H9 (cell line): ENCODE results near the gene DEFB110. TPM values are rescaled to one million over a fixed set of nuclear protein-coding genes. Genes with fewer than 3 reads are reported as not detected.

ENCODE experiments used
- DNase-seq: peaks from one replicate; pipeline ENCODE4 v3.0.0-alpha.2; 2017
- H2AFZ ChIP-seq: one replicate; pipeline ENCODE4 v1.6.1; 2013; ENCODE audit warnings: mild to moderate bottlenecking, low read length, control low read depth, moderate library complexity
- H2AK5ac ChIP-seq: 2 replicates; pipeline ENCODE4 v1.6.1; 2013; ENCODE audit warnings: low read length, control low read depth, mixed read lengths; ENCODE audit not compliant: insufficient read length
- H2BK120ac ChIP-seq: one replicate; pipeline ENCODE4 v1.6.1; 2013; ENCODE audit warnings: low read depth, mild to moderate bottlenecking, low read length, control low read depth, inconsistent platforms; ENCODE audit not compliant: poor library complexity, severe bottlenecking
- H2BK12ac ChIP-seq: 2 replicates; pipeline ENCODE4 v1.6.1; 2013; ENCODE audit warnings: low read length, control low read depth, mixed read lengths, low read depth; ENCODE audit not compliant: insufficient read length
- H2BK15ac ChIP-seq: 2 replicates; pipeline ENCODE4 v1.6.1; 2013; ENCODE audit warnings: low read depth, low read length, control low read depth
- H2BK20ac ChIP-seq: one replicate; pipeline ENCODE4 v1.6.1; 2013; ENCODE audit warnings: low read depth, mild to moderate bottlenecking, low read length, control low read depth, inconsistent platforms; ENCODE audit not compliant: poor library complexity, severe bottlenecking
- H2BK5ac ChIP-seq: 2 replicates; pipeline ENCODE4 v1.6.1; 2013; ENCODE audit warnings: low read length, control low read depth, mixed read lengths; ENCODE audit not compliant: insufficient read length
- H3K14ac ChIP-seq: 2 replicates; pipeline ENCODE4 v1.6.1; 2013; ENCODE audit warnings: low read length, control low read depth; ENCODE audit not compliant: insufficient read depth
- H3K18ac ChIP-seq: 2 replicates; pipeline ENCODE4 v1.6.1; 2013; ENCODE audit warnings: low read depth, mild to moderate bottlenecking, mixed read lengths, low read length, control low read depth; ENCODE audit not compliant: insufficient read length
- H3K23ac ChIP-seq: 2 replicates; pipeline ENCODE4 v1.6.1; 2013; ENCODE audit warnings: low read length, control low read depth, mixed read lengths, low read depth; ENCODE audit not compliant: insufficient read length
- H3K23me2 ChIP-seq: 2 replicates; pipeline ENCODE4 v1.6.1; 2013; ENCODE audit warnings: low read depth, mild to moderate bottlenecking, mixed read lengths, low read length, control low read depth; ENCODE audit not compliant: insufficient read length, poor library complexity, severe bottlenecking
- H3K27ac ChIP-seq: 2 replicates; pipeline ENCODE4 v1.5.1; 2013; ENCODE audit warnings: low read length, control low read depth, mixed read lengths, low read depth; ENCODE audit not compliant: insufficient read length
- H3K27me3 ChIP-seq: 2 replicates; pipeline ENCODE4 v1.6.1; 2013; ENCODE audit warnings: low read length, control low read depth, inconsistent platforms; ENCODE audit not compliant: insufficient read depth
- H3K4ac ChIP-seq: 2 replicates; pipeline ENCODE4 v1.6.1; 2013; ENCODE audit warnings: low read depth, mild to moderate bottlenecking, control low read depth, inconsistent platforms, low read length, moderate library complexity
- H3K4me1 ChIP-seq: 2 replicates; pipeline ENCODE4 v1.6.1; 2013; ENCODE audit warnings: low read length, control low read depth, inconsistent platforms; ENCODE audit not compliant: insufficient read depth
- H3K4me2 ChIP-seq: 2 replicates; pipeline ENCODE4 v1.6.1; 2013; ENCODE audit warnings: low read length, control low read depth, mixed read lengths; ENCODE audit not compliant: insufficient read length, insufficient read depth
- H3K56ac ChIP-seq: 2 replicates; pipeline ENCODE4 v1.6.1; 2013; ENCODE audit warnings: low read depth, mild to moderate bottlenecking, mixed read lengths, low read length, control low read depth; ENCODE audit not compliant: insufficient read length
- H3K79me1 ChIP-seq: 2 replicates; pipeline ENCODE4 v1.6.1; 2013; ENCODE audit warnings: low read depth, mild to moderate bottlenecking, moderate library complexity, low read length, control low read depth, inconsistent platforms; ENCODE audit not compliant: insufficient read depth, poor library complexity, severe bottlenecking
- H3K79me2 ChIP-seq: 2 replicates; pipeline ENCODE4 v1.6.1; 2013; ENCODE audit warnings: low read length, control low read depth, inconsistent platforms; ENCODE audit not compliant: insufficient read depth
- H3K9ac ChIP-seq: 2 replicates; pipeline ENCODE4 v1.6.1; 2013; ENCODE audit warnings: low read length, control low read depth, mixed read lengths; ENCODE audit not compliant: insufficient read length; ENCODE audit errors: extremely low read depth
- H3K9me3 ChIP-seq: one replicate; pipeline ENCODE4 v1.6.1; 2013; ENCODE audit warnings: low read depth, low read length, inconsistent platforms; ENCODE audit not compliant: control insufficient read depth
- H3T11ph ChIP-seq: one replicate; pipeline ENCODE4 v1.6.1; 2013; ENCODE audit warnings: mild to moderate bottlenecking, low read length, control low read depth, inconsistent platforms
- H4K20me1 ChIP-seq: one replicate; pipeline ENCODE4 v1.6.1; 2013; ENCODE audit not compliant: control insufficient read depth, insufficient read length, insufficient read depth
- H4K5ac ChIP-seq: 2 replicates; pipeline ENCODE4 v1.6.1; 2013; ENCODE audit warnings: low read depth, mild to moderate bottlenecking, mixed read lengths, low read length, control low read depth; ENCODE audit not compliant: insufficient read length
- H4K8ac ChIP-seq: replicated peaks from 2 replicates; pipeline ENCODE4 v1.6.1; 2013; ENCODE audit warnings: low read length, control low read depth, mixed read lengths, low read depth; ENCODE audit not compliant: insufficient read length
- H4K91ac ChIP-seq: 2 replicates; pipeline ENCODE4 v1.6.1; 2013; ENCODE audit warnings: low read depth, mild to moderate bottlenecking, moderate library complexity, mixed read lengths, low read length, control low read depth; ENCODE audit not compliant: insufficient read length
- H3K27ac Mint-ChIP-seq, 3 experiments: 2 replicates in 2 of 3; 3 replicates in 1 of 3; pipeline ENCODE4 v1.8.0; 2020 to 2021; ENCODE audit warnings: mixed read lengths in 3 of 3, mild to moderate bottlenecking in 1 of 3, moderate library complexity in 1 of 3
- H3K27me3 Mint-ChIP-seq: 2 replicates; pipeline ENCODE4 v1.8.0; 2021; ENCODE audit warnings: low read depth, mild to moderate bottlenecking, moderate library complexity, mixed read lengths
- H3K36me3 Mint-ChIP-seq, 3 experiments: 2 replicates in 2 of 3; 3 replicates in 1 of 3; pipeline ENCODE4 v1.8.0; 2020 to 2021; ENCODE audit warnings: low read depth in 3 of 3, mixed read lengths in 3 of 3; ENCODE audit not compliant: insufficient read depth in 1 of 3
- H3K4me1 Mint-ChIP-seq, 2 experiments: 2 replicates each; pipeline ENCODE4 v1.8.0; 2020; ENCODE audit warnings: mixed read lengths in 2 of 2
- H3K4me3 Mint-ChIP-seq, 2 experiments: 2 replicates in 1 of 2; 3 replicates in 1 of 2; pipeline ENCODE4 v1.8.0; 2020 to 2021; ENCODE audit warnings: mild to moderate bottlenecking in 2 of 2, mixed read lengths in 2 of 2, moderate library complexity in 1 of 2
- H3K9me3 Mint-ChIP-seq, 2 experiments: 2 replicates in 1 of 2; 3 replicates in 1 of 2; pipeline ENCODE4 v1.8.0; 2020; ENCODE audit warnings: mild to moderate bottlenecking in 2 of 2, mixed read lengths in 2 of 2, moderate library complexity in 1 of 2
- WGBS: extraction: QIAGEN DNeasy Blood & Tissue Kit; methylation state at CpG from one replicate; pipeline ENCODE4 v1.1.7; 2013; ENCODE audit warnings: missing lambda C conversion rate, low lambda C conversion rate, mixed read lengths; ENCODE audit not compliant: insufficient read length; ENCODE audit errors: extremely low coverage; 5-methylcytosine and 5-hydroxymethylcytosine counted together
- total RNA-seq: library from RNA; stranded (reverse); gene quantifications from 2 replicates; pipeline ENCODE4 v1.2.1, GENCODE V29; 2021
- TF ChIP-seq, protein P1 (sequence below): fragments of 200-600 bp; sonication (generic); conservative IDR thresholded peaks from 3 replicates; pipeline ENCODE4 v1.8.0; 2021; ENCODE audit warnings: antibody characterized with exemption, mild to moderate bottlenecking

DEFB110 gene
- total RNA-seq, 1 experiment from 2014 or later, result not detected

DNA sequence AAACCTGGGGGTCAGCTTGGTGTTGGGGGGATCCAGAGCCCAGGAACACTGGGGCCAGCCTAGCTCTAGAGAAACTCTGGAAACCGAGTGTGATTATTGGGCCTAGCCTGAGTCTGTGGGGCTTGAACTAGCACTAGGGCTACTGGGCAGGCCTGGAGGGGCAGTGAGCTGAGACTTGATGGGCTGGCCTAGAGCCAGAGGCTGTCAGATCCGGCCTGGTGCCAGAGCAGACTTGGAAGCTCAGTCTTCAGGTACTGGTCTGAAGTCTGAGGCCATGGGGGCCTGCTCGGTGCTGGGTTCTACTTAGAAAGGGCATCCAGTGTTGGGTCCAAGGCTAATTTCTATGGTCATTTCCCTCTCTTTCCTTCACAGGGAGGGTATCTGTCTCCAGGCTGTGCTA lies 25.2 kb upstream of the DEFB110 start:
- Histone ChIP-seq H3K14ac (no peak overlapping the region), H4K20me1 (no peaks in the 10 kb centered on the region), H3K79me1 (no peaks in the 10 kb centered on the region), H3K9me3 (no peaks in the 10 kb centered on the region), H3K27me3 (no peaks in the 10 kb centered on the region), H3K79me2 (no peaks in the 10 kb centered on the region), H4K8ac (no peak overlapping the region), H3K18ac (no peak overlapping the region), H3K4me1 (no peaks in the 10 kb centered on the region), H3K9ac (no peak overlapping the region), H4K91ac (no peak overlapping the region), H3K23ac (no peak overlapping the region), H3T11ph (no peak overlapping the region), H2BK120ac (no peak overlapping the region), H2BK5ac (no peak overlapping the region), H4K5ac (no peak overlapping the region), H3K56ac (no peak overlapping the region), H2AK5ac (no peak overlapping the region), H3K23me2 (no peaks in the 10 kb centered on the region), H2AFZ (no peak overlapping the region), H2BK15ac (no peak overlapping the region), H3K27ac (no peak overlapping the region), H2BK12ac (no peak overlapping the region), H3K4me2 (no peak overlapping the region), H3K4ac (no peak overlapping the region), H2BK20ac (no peak overlapping the region)
- H3K27me3 Mint-ChIP-seq, result no peaks in the 10 kb centered on the region
- no peaks in the 10 kb centered on the region for H3K4me1 Mint-ChIP-seq
- TF ChIP-seq, protein P1, sequence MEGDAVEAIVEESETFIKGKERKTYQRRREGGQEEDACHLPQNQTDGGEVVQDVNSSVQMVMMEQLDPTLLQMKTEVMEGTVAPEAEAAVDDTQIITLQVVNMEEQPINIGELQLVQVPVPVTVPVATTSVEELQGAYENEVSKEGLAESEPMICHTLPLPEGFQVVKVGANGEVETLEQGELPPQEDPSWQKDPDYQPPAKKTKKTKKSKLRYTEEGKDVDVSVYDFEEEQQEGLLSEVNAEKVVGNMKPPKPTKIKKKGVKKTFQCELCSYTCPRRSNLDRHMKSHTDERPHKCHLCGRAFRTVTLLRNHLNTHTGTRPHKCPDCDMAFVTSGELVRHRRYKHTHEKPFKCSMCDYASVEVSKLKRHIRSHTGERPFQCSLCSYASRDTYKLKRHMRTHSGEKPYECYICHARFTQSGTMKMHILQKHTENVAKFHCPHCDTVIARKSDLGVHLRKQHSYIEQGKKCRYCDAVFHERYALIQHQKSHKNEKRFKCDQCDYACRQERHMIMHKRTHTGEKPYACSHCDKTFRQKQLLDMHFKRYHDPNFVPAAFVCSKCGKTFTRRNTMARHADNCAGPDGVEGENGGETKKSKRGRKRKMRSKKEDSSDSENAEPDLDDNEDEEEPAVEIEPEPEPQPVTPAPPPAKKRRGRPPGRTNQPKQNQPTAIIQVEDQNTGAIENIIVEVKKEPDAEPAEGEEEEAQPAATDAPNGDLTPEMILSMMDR, result no peak
- H3K4me3 Mint-ChIP-seq, result no peak overlapping the region
- no peak overlapping the region for H3K27ac Mint-ChIP-seq
- DNase-seq, result no peak
- H3K36me3 Mint-ChIP-seq, result no peaks in the 10 kb centered on the region
- H3K9me3 Mint-ChIP-seq, result no peaks in the 10 kb centered on the region
- WGBS, result no CpG with 5 or more reads among the region's 3 CpGs
